ENCODE data around the gene ADGRG3. TPM values are rescaled to one million over a fixed set of nuclear protein-coding genes. Genes with fewer than 3 reads are reported as not detected.

The ADGRG3 gene
- polyA plus RNA-seq, 3 donors from 2014 or later: 13.1 to 18.4 (median 15.7) TPM

DNA sequence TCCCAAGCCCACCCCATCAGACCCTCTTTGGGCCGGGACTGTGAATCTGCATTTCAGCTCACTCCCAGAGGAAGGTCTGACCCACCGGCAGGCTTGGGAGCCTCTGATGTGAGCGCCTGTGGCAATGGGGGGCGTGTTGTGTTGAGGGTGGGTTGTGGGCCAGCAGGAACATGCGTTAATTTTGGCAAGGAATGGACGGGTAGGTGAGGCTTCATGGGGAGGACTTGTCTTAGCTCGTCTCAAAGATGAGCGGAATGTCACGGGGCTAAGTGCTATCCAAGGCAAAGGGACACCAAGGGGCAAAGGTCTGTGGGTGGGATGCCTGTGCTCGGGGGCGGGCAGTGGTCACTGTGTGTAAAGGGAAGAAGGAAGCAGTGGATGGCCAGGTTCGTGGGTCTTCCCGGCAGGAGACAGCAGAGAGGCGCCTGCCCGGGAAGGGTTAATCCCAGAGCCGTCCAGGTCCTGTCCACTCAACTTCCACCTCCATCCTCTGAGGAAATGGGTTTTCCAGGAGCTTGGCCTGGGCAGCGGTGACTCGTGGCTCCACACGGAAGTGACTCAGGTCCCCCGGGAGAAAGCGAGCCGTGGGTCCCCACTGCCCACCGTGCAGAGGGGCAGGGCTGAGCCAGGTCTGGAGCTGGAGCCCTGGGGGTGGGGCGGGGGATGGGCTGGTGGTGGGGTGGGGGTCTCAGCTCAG lies 22.3 kb upstream of the ADGRG3 start:
- DNase-seq: no peak
- Mint-ChIP-seq H3K9me3 (no peaks in the 10 kb centered on the region), H3K4me1 (peaks cover 52 to 61% of the 10 kb centered on the region in 2 donors), H3K4me3 (peak overlapping the region; percentile 46 to 99 (median 90)), H3K27ac (peak overlapping the region; percentile 96 to 99 (median 98)), H3K27me3 (ENCODE audit: low read depth in 3 of 3) (peaks cover 2 to 20% (median 16%) of the 10 kb centered on the region in 3 donors), H3K36me3 (peaks cover 19 to 25% (median 21%) of the 10 kb centered on the region in 3 donors)

GRCh38 chr16:57646388-57647039 lies 21.6 kb upstream of the ADGRG3 start:
- peaks cover 24 to 31% (median 26%) of the 10 kb centered on the region in 3 donors for H3K36me3 Mint-ChIP-seq
- no peaks in the 10 kb centered on the region for H3K9me3 Mint-ChIP-seq
- H3K4me1 Mint-ChIP-seq: peaks cover 59 to 68% of the 10 kb centered on the region in 2 donors
- H3K27me3 Mint-ChIP-seq (ENCODE audit: low read depth in 3 of 3): peaks cover 2 to 20% (median 16%) of the 10 kb centered on the region in 3 donors
- peak overlapping the region; percentile 96 to 99 (median 98) for H3K27ac Mint-ChIP-seq
- peak overlapping the region; percentile 90 to 99 (median 98) for H3K4me3 Mint-ChIP-seq
- DNase-seq: peak; percentile 81 to 90 (median 87)

DNA sequence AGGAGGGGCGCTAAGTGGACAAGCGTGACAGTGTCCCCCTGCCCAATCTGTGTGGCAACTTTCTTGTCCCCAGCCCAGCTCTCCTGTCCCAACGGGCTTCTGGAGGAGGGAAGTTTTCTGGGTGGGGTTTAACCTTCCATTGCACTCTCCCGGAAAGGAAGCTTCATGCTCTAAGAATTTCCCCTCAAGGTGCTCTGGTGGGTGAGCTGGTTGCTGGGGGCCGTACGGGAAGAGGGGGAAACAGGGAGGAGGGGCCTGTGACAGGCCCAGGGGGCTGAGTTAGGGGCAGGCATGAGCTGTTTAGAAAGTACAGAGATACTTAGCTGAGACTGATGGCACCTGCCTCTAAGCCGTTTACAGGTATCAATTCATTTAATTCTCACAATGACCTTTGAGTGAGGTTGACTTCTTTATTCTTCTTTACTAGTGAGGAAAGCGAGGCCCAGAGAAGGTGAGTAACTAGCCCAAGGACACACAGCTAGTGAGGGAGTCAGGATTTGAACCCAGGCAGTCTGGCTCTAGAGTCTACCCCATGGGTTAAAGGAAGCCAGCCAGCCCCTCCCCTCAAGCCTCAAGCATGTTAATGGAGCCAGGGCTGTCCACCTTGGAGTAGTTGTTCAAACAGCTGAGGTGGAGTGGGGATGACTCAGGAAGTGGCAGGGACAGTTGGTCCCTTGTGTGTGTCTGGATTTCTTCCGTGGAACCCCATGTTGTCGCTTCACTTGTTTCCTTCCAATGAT lies 20.8 kb upstream of the ADGRG3 start:
- H3K27me3 Mint-ChIP-seq (ENCODE audit: low read depth in 3 of 3): peaks cover 2 to 20% (median 16%) of the 10 kb centered on the region in 3 donors
- peaks cover 32 to 39% (median 33%) of the 10 kb centered on the region in 3 donors for H3K36me3 Mint-ChIP-seq
- peak overlapping the region; percentile 90 to 99 (median 98) for H3K4me3 Mint-ChIP-seq
- H3K27ac Mint-ChIP-seq: peak overlapping the region; percentile 96 to 99 (median 98)
- no peaks in the 10 kb centered on the region for H3K9me3 Mint-ChIP-seq
- peak; percentile 36 to 48 (median 41) for DNase-seq
- H3K4me1 Mint-ChIP-seq: peaks cover 67 to 76% of the 10 kb centered on the region in 2 donors

- H3K27me3 Mint-ChIP-seq (ENCODE audit: low read depth in 3 of 3): peaks cover 2 to 20% (median 16%) of the 10 kb centered on the region in 3 donors
- H3K36me3 Mint-ChIP-seq: peaks cover 32 to 42% (median 33%) of the 10 kb centered on the region in 3 donors
- H3K4me1 Mint-ChIP-seq: peaks cover 66 to 74% of the 10 kb centered on the region in 2 donors
- DNase-seq: peak; percentile 26 to 43 (median 39)
- H3K9me3 Mint-ChIP-seq: no peaks in the 10 kb centered on the region
- H3K27ac Mint-ChIP-seq: peak overlapping the region; percentile 96 to 99 (median 98)
- peak overlapping the region; percentile 90 to 99 (median 98) for H3K4me3 Mint-ChIP-seq
Measured at GRCh38 chr16:57648125-57648524, 20.0 kb upstream of the ADGRG3 start.

- peak overlapping the region; percentile 96 to 99 (median 98) for H3K27ac Mint-ChIP-seq
- peaks cover 71 to 77% of the 10 kb centered on the region in 2 donors for H3K4me1 Mint-ChIP-seq
- peaks cover 32 to 49% (median 39%) of the 10 kb centered on the region in 3 donors for H3K36me3 Mint-ChIP-seq
- DNase-seq: peak; percentile 89 to 91 (median 90)
- H3K4me3 Mint-ChIP-seq: peak overlapping the region; percentile 90 to 99 (median 98)
- H3K27me3 Mint-ChIP-seq (ENCODE audit: low read depth in 3 of 3): peaks cover 2 to 20% (median 16%) of the 10 kb centered on the region in 3 donors
- H3K9me3 Mint-ChIP-seq: no peaks in the 10 kb centered on the region
Measured at GRCh38 chr16:57648581-57649442, 19.3 kb upstream of the ADGRG3 start.

DNA sequence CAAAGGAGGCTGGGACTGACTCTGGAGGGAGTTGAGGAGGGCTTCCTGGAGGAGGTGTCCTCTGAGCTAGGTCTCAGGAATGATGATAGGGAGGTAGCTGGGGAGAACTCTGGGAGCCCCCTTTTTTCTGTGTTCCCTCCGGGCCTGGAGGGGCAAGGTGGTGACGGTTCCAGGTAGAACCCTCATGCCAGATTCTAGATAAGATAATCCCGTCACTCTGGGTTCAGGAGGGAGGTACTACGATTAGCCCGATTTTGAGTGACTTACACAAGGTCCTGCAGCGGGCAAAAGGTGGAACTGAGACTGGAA lies 18.7 kb upstream of the ADGRG3 start:
- Mint-ChIP-seq H3K4me3 (peak overlapping the region; percentile 90 to 99 (median 98)), H3K27ac (peak overlapping the region; percentile 96 to 99 (median 98)), H3K36me3 (peaks cover 32 to 49% (median 40%) of the 10 kb centered on the region in 3 donors), H3K4me1 (peaks cover 76 to 80% of the 10 kb centered on the region in 2 donors), H3K9me3 (no peaks in the 10 kb centered on the region), H3K27me3 (ENCODE audit: low read depth in 3 of 3) (peaks cover 4 to 20% (median 16%) of the 10 kb centered on the region in 3 donors)
- DNase-seq: no peak

DNA sequence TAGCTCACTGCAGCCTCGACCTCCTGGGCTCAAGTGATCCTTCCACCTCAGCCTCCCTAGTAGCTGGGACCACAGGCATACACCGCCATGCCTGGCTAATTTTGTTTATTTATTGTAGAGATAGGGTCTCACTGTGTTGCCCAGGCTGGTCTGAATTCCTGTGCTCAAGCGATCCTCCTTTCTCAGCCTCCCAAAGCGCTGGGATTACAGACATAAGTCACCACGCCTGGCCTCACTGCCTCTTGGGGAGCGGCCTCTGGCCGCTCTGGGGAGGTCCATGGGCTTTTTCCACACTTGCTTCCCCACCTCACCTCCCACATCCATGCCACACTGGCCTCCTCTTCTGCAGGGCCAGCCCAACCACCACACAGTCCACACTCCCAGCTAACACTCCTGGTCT lies 18.3 kb upstream of the ADGRG3 start:
- H3K27ac Mint-ChIP-seq: peak overlapping the region; percentile 81 to 98 (median 92)
- H3K4me1 Mint-ChIP-seq: peaks cover 79 to 81% of the 10 kb centered on the region in 2 donors

DNA sequence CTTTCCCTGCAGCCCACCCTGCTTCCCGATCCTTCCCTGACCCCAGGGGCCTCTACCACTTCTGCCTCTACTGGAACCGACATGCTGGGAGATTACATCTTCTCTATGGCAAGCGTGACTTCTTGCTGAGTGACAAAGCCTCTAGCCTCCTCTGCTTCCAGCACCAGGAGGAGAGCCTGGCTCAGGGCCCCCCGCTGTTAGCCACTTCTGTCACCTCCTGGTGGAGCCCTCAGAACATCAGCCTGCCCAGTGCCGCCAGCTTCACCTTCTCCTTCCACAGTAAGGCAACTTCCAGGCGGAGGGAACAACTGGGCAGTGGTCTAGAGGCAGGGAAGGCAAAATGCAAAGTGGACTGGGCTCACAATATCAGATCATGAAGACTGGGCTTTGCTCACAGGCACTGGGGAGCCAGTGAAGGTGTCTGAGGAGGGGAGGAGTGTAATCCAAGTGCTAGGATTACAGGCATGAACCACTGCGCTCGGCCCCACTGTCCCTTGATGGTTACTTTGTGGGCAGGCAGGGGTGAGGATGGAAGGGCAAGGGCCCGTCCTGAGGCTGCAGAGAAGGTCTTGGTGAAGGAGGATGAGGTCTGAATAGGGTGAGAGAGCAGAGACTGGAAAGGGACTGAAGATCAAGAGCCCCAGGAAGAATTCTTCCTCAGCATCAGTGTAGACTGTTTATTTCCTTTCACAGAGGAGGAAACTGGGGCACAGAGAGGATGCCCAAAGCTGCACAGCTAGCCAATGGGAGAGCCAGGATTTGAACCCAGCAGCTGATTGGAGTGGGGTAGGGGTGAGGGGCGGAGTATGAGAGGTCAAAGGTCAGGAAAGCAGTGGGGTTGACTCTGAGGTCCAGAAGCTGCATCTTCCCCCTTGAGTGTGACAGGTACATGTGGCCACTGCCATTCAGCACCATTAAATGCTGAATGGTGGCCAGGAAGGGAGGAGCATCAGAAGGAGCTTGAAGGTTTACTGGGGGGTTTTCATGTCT lies 16.5 kb upstream of the ADGRG3 start:
- H3K4me3 Mint-ChIP-seq: peak overlapping the region; percentile 79 to 98 (median 82)

More for the DNA sequence above, 18.3 kb upstream of the ADGRG3 start:
- Mint-ChIP-seq H3K9me3 (no peaks in the 10 kb centered on the region), H3K36me3 (peaks cover 33 to 50% (median 40%) of the 10 kb centered on the region in 3 donors), H3K27me3 (ENCODE audit: low read depth in 3 of 3) (peaks cover 4 to 20% (median 16%) of the 10 kb centered on the region in 3 donors), H3K4me3 (peak overlapping the region; percentile 64 to 98 (median 95))
- DNase-seq: no peak

DNA sequence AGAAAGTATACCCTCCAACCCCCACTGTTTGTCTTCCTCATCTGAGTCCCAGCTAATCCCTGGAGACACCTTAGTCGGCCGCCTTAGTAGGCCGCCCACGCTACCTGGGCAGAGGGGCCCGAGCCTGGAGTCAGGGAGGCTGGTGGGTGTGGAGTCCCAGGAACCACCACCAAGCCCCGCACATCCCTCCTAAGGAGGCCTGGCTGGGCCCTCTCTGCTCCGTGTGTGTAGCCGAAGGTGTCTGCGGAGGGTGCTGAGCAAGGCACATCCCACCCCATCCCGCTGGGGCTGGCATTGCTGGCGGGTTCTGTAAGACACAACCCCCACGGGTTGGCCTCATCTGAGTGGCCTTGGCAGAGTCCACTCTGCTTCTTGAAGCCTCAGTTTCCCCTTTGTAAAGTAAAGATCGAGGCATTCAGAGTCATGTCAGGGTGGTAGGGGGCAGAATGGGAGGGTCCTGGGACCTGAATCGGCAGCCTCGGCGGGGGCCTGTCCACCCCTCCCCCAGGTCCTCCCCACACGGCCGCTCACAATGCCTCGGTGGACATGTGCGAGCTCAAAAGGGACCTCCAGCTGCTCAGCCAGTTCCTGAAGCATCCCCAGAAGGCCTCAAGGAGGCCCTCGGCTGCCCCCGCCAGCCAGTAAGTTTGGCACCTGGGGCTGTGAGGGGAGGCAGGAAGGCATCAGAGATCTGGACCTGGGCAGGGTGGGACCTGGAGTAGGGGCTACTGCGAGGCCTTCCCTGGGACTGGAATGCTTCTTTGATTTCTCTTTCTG lies 15.2 kb upstream of the ADGRG3 start:
- Mint-ChIP-seq H3K27ac (peak overlapping the region; percentile 89 to 99 (median 96)), H3K4me3 (peak overlapping the region; percentile 70 to 98 (median 82)), H3K9me3 (no peaks in the 10 kb centered on the region), H3K27me3 (ENCODE audit: low read depth in 3 of 3) (peaks cover 2 to 24% (median 4%) of the 10 kb centered on the region in 3 donors), H3K36me3 (peaks cover 53 to 68% (median 55%) of the 10 kb centered on the region in 3 donors), H3K4me1 (peaks cover 86 to 88% of the 10 kb centered on the region in 2 donors)
- no peak for DNase-seq

More for the DNA sequence above, 16.5 kb upstream of the ADGRG3 start:
- peak; percentile 29 to 44 (median 39) for DNase-seq
- peaks cover 86 to 88% of the 10 kb centered on the region in 2 donors for H3K4me1 Mint-ChIP-seq
- peak overlapping the region; percentile 87 to 99 (median 94) for H3K27ac Mint-ChIP-seq
- no peaks in the 10 kb centered on the region for H3K9me3 Mint-ChIP-seq
- H3K36me3 Mint-ChIP-seq: peaks cover 51 to 68% (median 57%) of the 10 kb centered on the region in 3 donors
- H3K27me3 Mint-ChIP-seq (ENCODE audit: low read depth in 3 of 3): peaks cover 4 to 29% (median 11%) of the 10 kb centered on the region in 3 donors

GRCh38 chr16:57653936-57654335 lies 14.2 kb upstream of the ADGRG3 start:
- peak in 1 of 3 donors; percentile 27 for DNase-seq
- no peaks in the 10 kb centered on the region for H3K9me3 Mint-ChIP-seq
- peaks cover 86 to 87% of the 10 kb centered on the region in 2 donors for H3K4me1 Mint-ChIP-seq
- peak overlapping the region; percentile 63 to 76 (median 69) for H3K4me3 Mint-ChIP-seq
- peak overlapping the region; percentile 89 to 99 (median 94) for H3K27ac Mint-ChIP-seq
- peaks cover 2 to 14% (median 2%) of the 10 kb centered on the region in 3 donors for H3K27me3 Mint-ChIP-seq (ENCODE audit: low read depth in 3 of 3)
- H3K36me3 Mint-ChIP-seq: peaks cover 53 to 67% (median 53%) of the 10 kb centered on the region in 3 donors

DNA sequence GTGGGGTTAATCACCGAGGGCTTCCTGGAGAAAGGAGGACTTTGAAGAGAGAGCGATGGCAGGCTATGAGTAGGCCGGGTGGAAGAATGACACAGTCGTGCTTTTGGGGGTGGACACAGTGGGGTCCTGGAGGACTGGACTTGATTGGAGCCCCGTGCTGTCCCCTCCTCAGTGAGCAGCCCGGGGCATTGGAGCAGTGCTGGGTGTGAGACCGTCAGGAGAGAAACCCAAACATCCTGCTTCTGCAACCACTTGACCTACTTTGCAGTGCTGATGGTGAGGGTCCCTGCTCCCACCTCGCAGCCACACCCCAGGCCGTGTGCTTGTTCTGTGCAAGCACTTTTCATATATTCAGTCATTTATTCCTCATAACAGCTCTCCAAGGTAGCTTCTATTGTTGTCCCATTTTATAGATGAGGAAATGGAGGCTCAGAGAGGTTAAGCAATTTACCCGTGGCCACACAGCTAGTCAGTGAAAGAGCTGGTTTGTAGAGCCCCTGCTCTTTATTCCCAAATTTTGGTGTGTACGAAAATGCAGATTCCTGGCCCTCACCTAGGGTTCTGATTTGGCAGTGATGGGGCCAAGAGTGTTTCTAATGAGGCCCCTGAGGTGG lies 11.7 kb upstream of the ADGRG3 start:
- peak overlapping the region; percentile 78 to 89 (median 84) for H3K4me3 Mint-ChIP-seq
- DNase-seq: peak; percentile 62 to 69 (median 64)
- peaks cover 45 to 69% (median 51%) of the 10 kb centered on the region in 3 donors for H3K36me3 Mint-ChIP-seq
- peak overlapping the region; percentile 92 to 99 (median 97) for H3K27ac Mint-ChIP-seq
- peaks cover 2 to 11% (median 2%) of the 10 kb centered on the region in 3 donors for H3K27me3 Mint-ChIP-seq (ENCODE audit: low read depth in 3 of 3)
- H3K9me3 Mint-ChIP-seq: no peaks in the 10 kb centered on the region
- H3K4me1 Mint-ChIP-seq: peaks cover 79 to 82% of the 10 kb centered on the region in 2 donors

Data from immature natural killer cell (primary cell).